ENCODE results near the gene DPAGT1. TPM values are rescaled to one million over a fixed set of nuclear protein-coding genes. Genes with fewer than 3 reads are reported as not detected.

The DPAGT1 gene
- total RNA-seq, 2 experiments from 2014 or later = 57.3 to 58.4 TPM

DNA sequence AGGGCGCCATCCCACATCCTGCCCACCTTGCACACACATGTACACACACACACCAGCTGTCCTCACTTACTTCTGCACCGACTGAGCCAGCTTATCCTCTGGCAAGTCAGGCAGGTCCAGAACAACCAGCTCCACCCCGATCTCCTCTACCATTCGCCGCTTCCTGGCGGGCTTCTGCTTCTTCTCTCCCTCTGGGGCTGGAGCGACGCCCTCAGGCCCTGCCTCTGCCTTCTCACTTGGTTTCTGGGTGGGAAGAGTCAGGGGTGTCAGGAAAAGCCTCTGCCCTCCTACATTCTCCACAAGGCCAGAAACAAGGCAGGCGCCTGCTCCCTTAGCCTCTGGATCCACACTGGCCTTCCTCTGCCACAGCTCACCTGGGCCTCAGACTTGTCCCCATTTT, 53.0 kb downstream of the DPAGT1 start:
- DNase-seq = no peak
- ChIA-PET CTCF (interaction anchor here (1.1 to 1.4 kb wide), 2 partner anchors 17 to 359 kb away, joined by 3 to 4 read pairs; no protein-coding TSS in a partner anchor), POLR2A (interaction anchor here (1.4 to 2.6 kb wide), 3 partner anchors 8 to 29 kb away, joined by 4 to 16 read pairs (median 7); partner anchors contain the start of genes HYOU1 and VPS11)
- H3K27ac Mint-ChIP-seq = no peak overlapping the region
- peaks cover 29% of the 10 kb centered on the region for H3K4me1 Mint-ChIP-seq
- H3K9me3 Mint-ChIP-seq = no peaks in the 10 kb centered on the region
- H3K4me3 Mint-ChIP-seq = no peak overlapping the region
- H3K27me3 Mint-ChIP-seq = no peaks in the 10 kb centered on the region
- H3K36me3 Mint-ChIP-seq (ENCODE audit: low read depth) = peaks cover 80% of the 10 kb centered on the region

DNA sequence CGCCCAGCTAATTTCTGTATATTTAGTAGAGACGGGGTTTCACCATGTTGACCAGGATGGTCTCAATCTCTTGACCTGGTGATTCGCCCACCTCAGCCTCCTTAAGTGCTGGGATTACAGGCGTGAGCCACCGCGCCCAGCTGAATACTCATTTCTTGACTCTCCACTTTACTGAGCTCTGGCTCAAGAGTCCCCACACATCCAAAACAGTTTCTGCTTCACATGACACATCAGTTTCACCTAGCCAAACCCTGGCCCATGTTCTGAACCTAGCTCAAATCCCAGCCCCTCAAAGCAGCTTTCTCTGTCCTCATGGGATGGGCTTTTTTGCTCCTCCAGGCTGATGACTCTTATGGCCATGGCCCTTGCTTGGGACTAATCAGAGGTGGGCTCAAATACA, 54.4 kb downstream of the DPAGT1 start:
- no peak for DNase-seq
- ChIA-PET POLR2A (interaction anchor here (2.0 to 2.6 kb wide), 3 partner anchors 9 to 27 kb away, joined by 4 to 16 read pairs (median 6); partner anchors contain the start of genes HYOU1 and SLC37A4), CTCF (interaction anchor here (0.8 to 1.4 kb wide), 2 partner anchors 9 to 357 kb away, joined by 3 to 4 read pairs; no protein-coding TSS in a partner anchor)
- H3K4me1 Mint-ChIP-seq = peaks cover 18% of the 10 kb centered on the region
- H3K27me3 Mint-ChIP-seq = no peaks in the 10 kb centered on the region
- no peak overlapping the region for H3K27ac Mint-ChIP-seq
- H3K9me3 Mint-ChIP-seq = no peaks in the 10 kb centered on the region
- H3K36me3 Mint-ChIP-seq (ENCODE audit: low read depth) = peaks cover 68% of the 10 kb centered on the region
- H3K4me3 Mint-ChIP-seq = no peak overlapping the region

Other genes starting within 250 kb of the DPAGT1 start
- gene CXCR5, start 218.0 kb downstream of the DPAGT1 start, total RNA-seq = under 1 TPM; 0.83 to 0.86 TPM
- gene BCL9L, start 175.9 kb downstream of the DPAGT1 start, total RNA-seq = 10 to 100 TPM; 56.8 to 62.5 TPM
- gene UPK2, start 145.6 kb downstream of the DPAGT1 start, total RNA-seq = not detected
- not detected for gene FOXR1, start 130.1 kb downstream of the DPAGT1 start, total RNA-seq
- 10 to 100 TPM; 34.6 to 35.0 TPM for gene CENATAC, start 103.7 kb downstream of the DPAGT1 start, total RNA-seq
- 1,000 to 10,000 TPM; 1,257 to 1,287 TPM for gene RPS25, start 83.5 kb downstream of the DPAGT1 start, total RNA-seq
- gene TRAPPC4, start 83.1 kb downstream of the DPAGT1 start, total RNA-seq = 10 to 100 TPM; 67.0 to 71.1 TPM
- gene SLC37A4, start 71.0 kb downstream of the DPAGT1 start, total RNA-seq = 10 to 100 TPM; 31.6 to 33.9 TPM
- 100 to 1,000 TPM; 123 to 125 TPM for gene HYOU1, start 44.6 kb downstream of the DPAGT1 start, total RNA-seq
- gene VPS11, start 34.0 kb downstream of the DPAGT1 start, total RNA-seq = 10 to 100 TPM; 30.6 to 36.1 TPM
- gene HMBS, start 17.0 kb downstream of the DPAGT1 start, total RNA-seq = 10 to 100 TPM; 17.3 to 18.8 TPM
- gene C2CD2L, start 5.5 kb upstream of the DPAGT1 start, total RNA-seq = 10 to 100 TPM; 28.5 to 29.2 TPM
- gene HINFP, start 19.7 kb upstream of the DPAGT1 start, total RNA-seq = 10 to 100 TPM; 36.6 to 36.7 TPM
- gene ABCG4, start 47.2 kb upstream of the DPAGT1 start, total RNA-seq = not detected
- 10 to 100 TPM; 19.2 to 21.9 TPM for gene NLRX1, start 66.9 kb upstream of the DPAGT1 start, total RNA-seq
- under 1 TPM; 0.33 to 0.35 TPM for gene NHERF4, start 83.6 kb upstream of the DPAGT1 start, total RNA-seq
- gene CBL, start 104.5 kb upstream of the DPAGT1 start, total RNA-seq = 10 to 100 TPM; 45.0 to 47.0 TPM
- 1 to 10 TPM; 6.5 to 6.6 TPM for gene MCAM, start 215.3 kb upstream of the DPAGT1 start, total RNA-seq
- 10 to 100 TPM; 33.5 to 35.1 TPM for gene RNF26, start 232.7 kb upstream of the DPAGT1 start, total RNA-seq
- not detected for gene C1QTNF5, start 239.0 kb upstream of the DPAGT1 start, total RNA-seq
- gene MFRP, start 244.9 kb upstream of the DPAGT1 start, total RNA-seq = not detected

Measured in activated CD4-positive, alpha-beta memory T cell treated with anti-CD3 and anti-CD28 coated beads, Interleukin-2, amount 10 ng/mL, durations not matched to agents 7 days and 5 days (primary cell).